ENCODE results near the gene SPC24.
"Not testable (repeated sequence)": the region's sequence is repeated elsewhere in the genome, so short reads cannot be mapped to it uniquely, and the experiment has no call there.

The SPC24 gene

GRCh38 chr19:11192957-11193939 is 37.7 kb upstream of the SPC24 start:
- no peak for DNase-seq (ENCODE audit: low read depth in 2 of 2, low spot score in 1 of 2)

- no peak for DNase-seq (ENCODE audit: low read depth in 2 of 2, low spot score in 1 of 2)
Observed at GRCh38 chr19:11191934-11192333, 36.4 kb upstream of the SPC24 start.

- no peak for DNase-seq (ENCODE audit: low read depth in 2 of 2, low spot score in 1 of 2)
Observed at GRCh38 chr19:11191273-11191755, 35.7 kb upstream of the SPC24 start.

GRCh38 chr19:11190501-11190900 is 34.9 kb upstream of the SPC24 start:
- DNase-seq (ENCODE audit: low read depth in 2 of 2, low spot score in 1 of 2), result no peak

- no peak for DNase-seq (ENCODE audit: low read depth in 2 of 2, low spot score in 1 of 2)
Observed at GRCh38 chr19:11187441-11187840, 31.9 kb upstream of the SPC24 start.

- no peak for DNase-seq (ENCODE audit: low read depth in 2 of 2, low spot score in 1 of 2)
Observed at GRCh38 chr19:11182994-11183393, 27.4 kb upstream of the SPC24 start.

- no peak for DNase-seq (ENCODE audit: low read depth in 2 of 2, low spot score in 1 of 2)
Observed at GRCh38 chr19:11181488-11181887, 25.9 kb upstream of the SPC24 start.

GRCh38 chr19:11180975-11181374 is 25.4 kb upstream of the SPC24 start:
- not testable (repeated sequence) for DNase-seq (ENCODE audit: low read depth in 2 of 2, low spot score in 1 of 2)

GRCh38 chr19:11180346-11180745 is 24.8 kb upstream of the SPC24 start:
- no peak for DNase-seq (ENCODE audit: low read depth in 2 of 2, low spot score in 1 of 2)

GRCh38 chr19:11179716-11180297 is 24.2 kb upstream of the SPC24 start:
- DNase-seq (ENCODE audit: low read depth in 2 of 2, low spot score in 1 of 2), result no peak

GRCh38 chr19:11179145-11179465 is 23.5 kb upstream of the SPC24 start:
- not testable (repeated sequence) for DNase-seq (ENCODE audit: low read depth in 2 of 2, low spot score in 1 of 2)

- no peak for DNase-seq (ENCODE audit: low read depth in 2 of 2, low spot score in 1 of 2)
Observed at GRCh38 chr19:11177592-11177991, 22.0 kb upstream of the SPC24 start.

GRCh38 chr19:11176466-11177193 is 21.0 kb upstream of the SPC24 start:
- DNase-seq (ENCODE audit: low read depth in 2 of 2, low spot score in 1 of 2), result no peak

GRCh38 chr19:11175920-11176319 is 20.3 kb upstream of the SPC24 start:
- DNase-seq (ENCODE audit: low read depth in 2 of 2, low spot score in 1 of 2), result no peak

- DNase-seq (ENCODE audit: low read depth in 2 of 2, low spot score in 1 of 2), result no peak
Observed at GRCh38 chr19:11174336-11174735, 18.8 kb upstream of the SPC24 start.

- DNase-seq (ENCODE audit: low read depth in 2 of 2, low spot score in 1 of 2), result no peak
Observed at GRCh38 chr19:11173516-11174155, 18.1 kb upstream of the SPC24 start.

GRCh38 chr19:11172576-11172975 is 17.0 kb upstream of the SPC24 start:
- DNase-seq (ENCODE audit: low read depth in 2 of 2, low spot score in 1 of 2), result no peak

GRCh38 chr19:11171144-11171543 is 15.6 kb upstream of the SPC24 start:
- DNase-seq (ENCODE audit: low read depth in 2 of 2, low spot score in 1 of 2), result no peak

GRCh38 chr19:11169896-11170678 is 14.5 kb upstream of the SPC24 start:
- no peak for DNase-seq (ENCODE audit: low read depth in 2 of 2, low spot score in 1 of 2)

GRCh38 chr19:11168568-11168967 is 13.0 kb upstream of the SPC24 start:
- no peak for DNase-seq (ENCODE audit: low read depth in 2 of 2, low spot score in 1 of 2)

Measured in stimulated activated CD8-positive, alpha-beta memory T cell treated with anti-CD3 and anti-CD28 coated beads, Interleukin-4, amount 100 ng/mL, for 1 hour (primary cell).